Limb (tissue), 2 donors: ENCODE results near the gene TRIM26.
"Not testable (repeated sequence)": the region's sequence is repeated elsewhere in the genome, so short reads cannot be mapped to it uniquely, and the experiment has no call there.

ENCODE experiments used
- DNase-seq, 2 donors: peaks; one replicate each; pipeline ENCODE4 v3.0.0-alpha.2; 2016; ENCODE audit errors: extremely low spot score in 2 of 2

Gene TRIM26

DNA sequence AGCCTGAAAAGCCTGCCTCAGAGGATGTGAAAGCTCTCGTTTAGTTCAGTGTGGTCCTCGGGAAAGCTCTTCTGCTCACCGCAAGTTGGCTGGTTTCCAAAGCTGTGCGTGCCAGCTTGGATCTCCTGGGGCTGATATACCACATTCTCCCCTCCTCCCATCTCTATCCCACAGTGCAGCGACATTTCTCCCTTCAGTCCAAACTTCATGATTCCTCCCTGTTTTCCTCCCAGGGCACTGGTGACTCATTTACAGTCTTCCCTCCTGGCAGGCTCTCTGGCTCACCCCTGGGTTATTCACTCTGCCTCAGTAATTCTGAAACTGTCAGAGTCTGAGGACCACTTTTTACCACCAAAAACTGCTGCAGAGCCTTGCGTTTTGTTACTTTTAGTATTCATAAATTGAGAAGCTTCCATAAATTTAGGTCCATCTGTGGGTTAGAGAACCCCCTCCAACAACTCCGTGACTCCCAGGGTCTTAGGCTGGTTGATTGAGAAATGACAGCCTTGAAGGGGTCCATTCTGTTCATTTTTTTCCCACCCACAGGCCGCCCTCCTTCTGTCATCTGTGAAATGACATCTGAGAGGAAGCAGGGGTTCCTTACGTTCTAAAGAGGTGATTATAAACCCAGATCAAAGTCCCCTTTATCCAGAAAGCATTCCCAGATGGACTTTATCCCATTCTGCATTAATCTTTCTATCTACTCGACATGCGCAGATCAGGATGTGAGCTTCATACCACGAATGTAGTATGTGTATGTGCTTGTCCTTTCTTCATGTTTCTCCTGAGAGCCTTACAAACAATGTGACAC, 58.3 kb downstream of the TRIM26 start:
- DNase-seq = no peak

DNA sequence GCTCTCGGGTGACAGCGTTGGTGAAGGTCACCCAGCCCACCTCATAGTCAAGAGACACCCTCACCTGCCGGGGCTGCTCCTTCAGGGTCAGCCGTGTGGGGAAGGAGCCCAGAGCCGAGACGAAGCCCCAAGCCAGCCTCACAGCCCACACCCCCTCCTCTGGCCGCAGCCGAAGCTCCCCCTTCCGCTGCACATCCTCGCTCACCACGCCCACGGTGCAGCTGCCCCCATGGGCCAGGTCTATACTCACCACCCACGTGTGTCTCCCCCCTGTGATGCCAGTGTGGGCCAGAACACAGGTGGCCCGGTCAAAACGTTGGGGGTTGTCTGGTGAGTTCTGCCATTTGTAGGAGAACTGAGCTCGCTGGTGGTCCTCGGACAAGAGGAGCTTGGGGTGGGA, 59.1 kb downstream of the TRIM26 start:
- no peak for DNase-seq

DNA sequence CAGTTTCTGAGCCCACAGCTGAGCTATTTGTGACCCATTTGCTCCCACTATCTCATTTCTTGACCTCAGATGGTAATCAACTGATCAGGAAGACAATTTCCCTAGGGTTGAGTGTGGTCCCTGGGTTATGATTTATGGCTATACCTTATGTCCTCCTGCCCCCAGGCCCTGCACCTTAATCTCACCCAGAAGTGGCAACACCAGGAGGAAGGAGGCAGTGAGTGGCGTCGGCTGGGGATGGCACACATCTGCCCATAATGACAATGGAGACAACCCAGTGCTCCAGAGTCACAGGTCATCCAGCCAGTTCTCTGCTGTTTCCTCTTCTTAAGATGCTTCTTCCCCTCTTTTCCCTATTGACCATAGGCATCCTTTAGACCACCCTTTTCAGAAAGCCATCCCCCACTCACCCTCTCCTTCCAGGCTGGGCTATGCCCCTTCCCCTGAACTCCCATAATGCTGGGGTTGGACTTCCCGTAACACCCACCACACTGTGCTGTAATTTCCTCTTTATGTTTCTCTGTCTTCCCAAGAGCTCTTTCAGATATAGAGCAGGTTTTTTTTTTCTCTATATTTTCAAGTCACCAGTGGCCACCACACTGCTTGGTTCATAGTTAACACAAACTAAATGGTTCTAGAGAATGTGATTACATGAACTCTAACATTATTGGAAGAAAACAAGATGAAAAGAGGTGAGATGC, 60.1 kb downstream of the TRIM26 start:
- no peak for DNase-seq

DNA sequence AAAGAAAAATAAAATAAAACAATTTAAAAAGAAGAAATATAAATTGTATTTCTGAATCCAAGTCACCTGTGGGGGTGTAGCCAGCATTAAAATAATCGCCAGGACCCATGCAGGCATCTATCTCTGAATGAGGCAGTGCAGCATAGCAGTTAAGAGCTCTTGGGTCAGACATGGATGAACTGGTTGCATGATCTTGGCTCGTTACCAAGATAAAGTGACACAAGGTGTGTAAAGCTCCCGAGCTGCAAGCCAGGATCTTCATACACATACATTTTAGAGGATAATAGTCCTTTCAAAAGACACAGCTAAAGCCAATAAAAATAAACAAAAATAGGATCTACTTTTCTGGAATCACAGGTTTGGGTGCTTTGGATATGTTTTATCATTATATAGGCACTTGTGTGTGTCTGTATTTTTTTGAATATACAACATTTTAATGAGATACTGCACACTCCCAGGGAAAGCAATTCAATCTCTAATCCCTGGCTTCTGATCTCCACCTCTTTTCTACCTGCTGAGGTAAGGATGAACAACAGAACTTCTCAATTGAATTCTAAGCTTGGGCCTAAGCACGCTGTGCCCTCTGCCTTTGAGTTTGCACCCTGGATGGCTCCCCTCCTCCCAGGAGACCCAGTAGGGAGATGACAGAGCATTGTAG, 61.1 kb downstream of the TRIM26 start:
- DNase-seq = no peak

DNA sequence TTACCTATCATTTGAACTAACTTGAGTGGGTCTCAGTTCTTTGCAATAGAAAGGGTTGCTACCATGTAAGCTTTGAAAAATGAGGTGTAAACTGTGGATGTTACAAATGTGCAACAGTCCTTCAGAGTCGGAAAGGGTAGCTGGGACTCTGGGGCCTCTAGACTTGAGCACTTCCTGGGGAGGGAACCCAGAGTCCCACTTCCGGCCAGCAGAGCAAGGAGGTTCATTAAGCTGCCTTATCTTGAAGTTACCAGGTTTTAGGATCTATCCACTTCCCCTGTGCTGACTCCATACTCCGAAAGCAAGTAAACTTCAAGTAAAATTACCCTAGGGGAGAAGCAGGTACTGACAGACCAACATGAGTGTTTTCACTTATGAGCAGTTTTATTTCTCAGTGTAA, 61.6 kb downstream of the TRIM26 start:
- DNase-seq = no peak

DNA sequence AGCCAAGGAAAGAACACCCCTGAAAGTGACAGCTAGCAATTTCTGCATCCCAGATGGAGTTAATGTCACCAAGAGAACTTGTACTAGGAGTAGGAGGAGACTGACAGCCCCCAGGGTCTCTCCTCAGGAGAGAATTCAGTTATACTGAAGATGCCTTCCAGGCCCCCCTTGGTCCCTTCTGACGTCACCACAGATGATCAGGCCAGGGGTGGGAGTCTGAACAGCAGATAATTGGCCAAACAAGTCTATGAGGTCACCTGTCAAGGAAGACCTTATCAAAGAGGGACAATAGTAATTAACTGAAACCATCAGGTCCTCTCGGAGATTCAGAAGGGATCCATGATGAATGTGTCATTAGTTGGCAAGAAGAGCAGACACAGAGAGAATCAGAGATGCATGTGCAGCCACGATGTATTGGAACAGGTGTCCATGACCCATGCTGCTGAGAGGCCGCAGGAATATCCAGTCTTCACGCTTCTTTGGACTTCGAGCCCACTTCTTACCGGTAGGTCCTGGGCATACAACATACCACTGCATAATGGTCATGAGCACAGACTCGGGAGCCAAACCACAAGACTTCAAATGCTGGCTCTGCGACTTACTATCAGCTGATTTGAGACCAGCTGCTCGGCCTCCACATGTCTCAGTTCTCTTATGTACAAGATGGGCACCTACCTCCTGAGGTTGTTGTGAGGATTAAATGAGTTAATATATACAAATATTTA, 62.4 kb downstream of the TRIM26 start:
- no peak for DNase-seq

DNA sequence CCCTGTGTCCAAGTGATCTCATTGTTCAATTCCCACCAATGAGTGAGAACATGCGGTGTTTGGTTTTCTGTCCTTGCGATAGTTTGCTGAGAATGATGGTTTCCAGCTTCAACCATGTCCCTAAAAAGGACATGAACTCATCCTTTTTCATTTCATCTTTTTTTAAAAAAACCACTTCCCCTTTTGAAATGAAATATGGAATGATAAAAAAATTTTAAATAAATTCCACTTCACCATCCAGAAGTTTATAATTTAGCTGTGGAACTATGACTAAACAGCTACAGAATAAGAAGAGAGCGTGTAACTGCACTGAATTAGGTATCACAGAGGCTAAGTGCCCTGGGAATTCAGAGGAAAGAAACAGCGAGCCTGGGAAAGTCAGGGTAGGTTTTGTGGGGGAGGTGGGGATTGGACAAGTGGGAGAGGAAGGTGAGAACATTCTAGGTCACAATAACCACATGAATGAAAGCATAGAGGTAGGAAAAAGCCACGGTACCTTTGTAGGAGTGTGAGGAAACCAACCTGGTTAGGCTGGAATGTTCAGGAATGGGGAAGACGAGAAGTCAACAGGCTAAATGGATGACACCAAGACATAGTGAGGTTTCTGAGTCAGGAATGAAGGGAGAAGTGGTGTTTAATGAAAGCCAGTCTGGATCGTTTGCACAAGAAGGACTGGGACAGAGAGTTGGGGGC, 63.2 kb downstream of the TRIM26 start:
- no peak for DNase-seq

DNA sequence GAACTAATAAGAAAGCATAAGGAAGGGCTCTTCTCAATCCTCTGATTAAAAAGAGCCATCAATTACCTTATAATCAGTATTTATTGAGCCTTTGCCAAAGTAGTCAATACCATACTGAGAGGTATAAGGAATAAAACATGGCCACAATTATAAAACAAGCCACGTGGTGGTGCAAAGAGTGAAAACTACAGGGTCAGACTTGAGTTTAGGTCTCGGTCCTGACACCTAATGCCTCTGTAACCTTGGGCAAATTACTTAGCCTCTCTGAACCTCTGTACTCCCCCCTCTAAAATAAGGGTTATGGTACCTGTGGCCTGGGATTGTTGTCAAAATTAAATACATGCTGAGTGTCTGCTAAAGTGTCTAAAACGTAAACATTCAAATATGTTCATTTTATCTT, 64.0 kb downstream of the TRIM26 start:
- no peak for DNase-seq

DNA sequence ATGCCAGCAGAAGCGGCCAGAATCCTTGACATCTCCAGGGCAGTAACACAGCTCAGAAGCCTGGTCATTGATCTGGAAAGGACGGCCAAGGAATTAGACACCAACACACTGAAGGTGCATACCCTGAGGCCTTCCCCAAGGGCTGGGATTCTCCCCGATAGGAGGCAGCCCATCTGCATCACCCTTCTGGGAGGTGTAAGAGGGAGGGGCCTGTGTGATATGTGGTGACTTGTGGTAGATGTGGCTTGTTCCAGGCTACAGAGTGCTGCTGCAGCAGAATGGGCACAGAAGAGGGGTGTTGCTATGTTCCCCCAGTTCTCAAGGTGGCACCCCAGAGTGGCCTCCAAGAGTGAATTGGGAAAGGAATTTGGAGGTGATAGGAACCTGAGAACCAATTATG, 66.1 kb downstream of the TRIM26 start:
- DNase-seq = no peak

DNA sequence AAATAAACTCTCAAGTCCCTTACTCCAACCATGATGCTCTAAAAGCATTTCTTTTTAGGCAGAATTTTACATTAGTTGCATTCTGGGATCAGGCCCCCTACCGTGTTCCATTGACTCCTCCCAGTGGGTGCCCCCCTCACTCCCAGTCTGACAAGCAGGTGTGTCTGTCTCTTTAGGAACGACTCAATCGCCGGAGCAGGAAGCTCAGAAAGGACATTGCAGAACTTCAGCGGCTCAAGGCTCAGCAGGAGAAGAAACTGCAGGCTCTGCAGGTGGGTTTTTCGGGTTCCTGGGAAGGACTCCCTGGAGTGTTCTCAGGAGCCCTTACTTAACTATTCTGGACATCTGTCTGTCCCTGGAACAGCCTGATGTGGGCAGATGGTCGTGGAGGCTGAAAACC, 67.4 kb downstream of the TRIM26 start:
- no peak for DNase-seq

DNA sequence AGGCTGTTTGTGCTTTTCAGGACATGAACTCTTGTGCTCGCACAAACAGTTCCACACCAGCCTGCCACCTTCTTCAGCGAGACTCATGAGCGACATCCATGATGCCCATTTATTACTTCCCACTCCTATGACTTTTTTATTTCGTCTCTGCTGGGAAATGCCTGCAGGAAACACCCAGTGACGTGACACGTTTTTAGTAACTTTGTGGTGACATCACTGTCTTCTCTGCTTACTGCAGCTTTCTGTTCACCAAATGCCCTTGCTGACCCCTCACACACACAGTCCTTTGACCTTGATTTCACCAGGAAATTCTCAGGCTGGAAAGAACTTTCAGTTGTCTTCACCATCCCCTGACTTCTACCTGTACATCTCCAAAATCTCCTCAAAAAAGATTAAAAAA, 68.4 kb downstream of the TRIM26 start:
- no peak for DNase-seq

DNA sequence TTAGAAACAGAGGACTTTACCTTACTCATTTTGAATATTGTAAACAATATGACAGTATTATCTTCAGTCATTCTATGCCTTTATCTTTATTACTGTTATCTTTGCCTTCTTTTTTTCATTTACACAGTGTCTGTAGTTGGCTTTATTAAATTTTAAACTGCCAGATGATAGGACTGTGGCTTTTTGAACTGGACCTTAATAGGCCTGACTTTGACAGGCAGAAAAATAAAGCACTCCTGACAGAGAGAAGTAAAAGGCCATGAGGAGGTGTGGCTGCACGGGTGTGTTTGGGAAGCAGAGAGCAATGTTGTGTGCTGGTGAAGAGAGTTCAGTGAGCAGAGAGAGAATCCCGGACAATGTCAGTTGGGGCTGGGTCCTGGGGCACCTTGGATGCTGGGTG, 69.4 kb downstream of the TRIM26 start:
- DNase-seq = no peak

DNA sequence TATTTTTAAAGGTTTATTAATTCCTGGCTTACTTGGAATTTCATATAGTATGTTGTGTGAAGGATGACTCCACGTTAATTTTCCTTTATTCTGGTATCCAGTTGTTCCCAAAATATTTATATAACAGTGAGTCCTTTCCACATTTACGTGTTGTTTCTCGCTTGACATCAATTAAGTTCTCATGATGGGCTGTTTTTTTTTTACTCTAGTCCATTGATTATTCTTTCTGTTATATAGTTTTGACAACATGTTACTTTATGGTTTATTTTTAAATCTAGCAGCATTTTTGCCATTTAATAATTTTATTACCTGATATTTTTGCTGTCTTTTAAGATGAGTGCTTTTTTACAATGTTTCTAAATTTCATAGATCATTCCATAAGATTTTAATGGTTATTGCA, 70.5 kb downstream of the TRIM26 start:
- no peak for DNase-seq

DNA sequence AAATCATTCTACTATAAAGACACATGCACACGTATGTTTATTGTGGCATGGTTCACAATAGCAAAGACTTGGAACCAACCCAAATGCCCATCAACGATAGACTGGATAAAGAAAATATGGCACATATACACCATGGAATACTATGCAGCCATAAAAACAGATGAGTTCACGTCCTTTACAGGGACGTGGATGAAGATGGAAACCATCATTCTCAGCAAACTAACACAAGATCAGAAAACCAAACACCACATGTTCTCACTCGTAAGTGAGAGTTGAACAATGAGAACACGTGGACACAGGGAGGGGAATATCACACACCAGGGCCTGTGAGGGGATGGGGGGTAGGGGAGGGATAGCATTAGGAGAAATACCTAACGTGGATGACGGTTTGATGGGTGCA, 73.0 kb downstream of the TRIM26 start:
- DNase-seq = not testable (repeated sequence)

DNA sequence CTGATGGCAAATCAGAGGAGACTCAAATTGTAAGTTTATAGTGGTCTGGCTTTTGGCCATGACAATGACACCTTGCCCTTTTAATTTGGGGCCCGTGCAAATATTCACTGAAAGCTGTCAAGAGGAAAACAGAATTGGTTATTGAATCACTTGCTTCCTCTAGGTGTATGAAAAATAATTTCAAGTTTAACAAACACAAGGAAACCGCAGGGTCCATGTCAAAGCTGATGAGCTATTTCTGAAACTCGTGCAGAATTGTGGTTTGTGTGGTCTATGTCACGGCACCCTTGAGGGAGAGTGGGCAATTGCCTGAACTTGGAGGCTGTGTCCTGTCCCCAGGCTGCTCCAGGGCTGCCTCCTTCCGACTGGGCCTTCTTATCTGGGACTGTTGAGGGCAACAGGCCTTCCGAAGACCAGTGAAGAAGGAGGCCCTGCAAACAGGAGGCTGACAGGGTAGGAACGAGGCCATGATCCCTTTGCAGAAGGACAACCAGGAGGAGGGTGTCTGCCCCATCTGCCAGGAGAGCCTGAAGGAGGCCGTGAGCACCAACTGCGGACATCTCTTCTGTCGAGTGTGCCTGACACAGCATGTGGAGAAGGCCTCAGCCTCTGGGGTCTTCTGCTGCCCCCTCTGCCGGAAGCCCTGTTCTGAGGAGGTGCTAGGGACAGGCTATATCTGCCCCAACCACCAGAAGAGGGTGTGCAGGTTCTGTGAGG, 76.5 kb downstream of the TRIM26 start:
- DNase-seq = no peak

DNA sequence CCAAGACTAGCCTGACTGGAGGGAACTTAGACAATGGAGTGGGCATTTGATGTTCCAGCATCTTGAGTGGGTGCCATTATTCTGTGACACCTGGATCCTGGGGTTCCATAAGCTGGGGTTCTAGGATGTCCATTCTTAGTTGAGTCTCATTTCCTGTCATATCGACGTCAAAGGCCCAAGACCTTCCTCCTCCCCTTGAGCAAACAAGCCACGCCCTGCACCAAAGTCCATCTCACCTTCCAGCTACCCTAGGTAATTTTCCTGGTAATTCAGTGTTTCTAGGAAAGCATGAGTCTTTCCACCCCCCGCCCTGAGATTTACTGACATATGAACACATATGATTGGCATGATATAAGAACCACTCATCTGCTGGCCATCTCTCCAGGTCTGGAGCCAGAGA, 77.4 kb downstream of the TRIM26 start, which contains the start of gene TRIM40:
TRIM40 (plus strand) TSS at position 384 of the 400 bp plus-strand sequence. CDS start 897 bp downstream, outside the sequence.
- DNase-seq = no peak

DNA sequence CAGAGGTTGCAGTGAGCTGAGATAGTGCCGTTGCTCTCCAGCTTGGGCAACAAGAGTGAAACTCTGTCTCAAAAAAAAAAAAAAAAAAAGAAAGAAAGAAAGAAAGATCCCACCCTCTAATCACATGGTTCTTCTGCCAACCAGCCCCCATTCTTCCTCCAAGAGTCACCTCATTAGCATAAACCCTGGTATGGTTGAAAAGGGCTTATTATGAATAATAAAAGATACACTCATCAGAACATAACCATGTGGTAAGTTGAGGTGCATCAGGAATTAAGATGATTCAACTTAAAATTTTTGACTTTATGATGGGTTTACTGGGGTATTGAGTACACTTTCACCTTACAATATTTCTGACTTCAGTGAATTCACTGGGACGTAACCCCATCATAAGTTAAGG, 78.1 kb downstream of the TRIM26 start:
- no peak for DNase-seq
